H9 (cell line): ENCODE data around the gene ARMH1. TPM values are rescaled to one million over a fixed set of nuclear protein-coding genes. Genes with fewer than 3 reads are reported as not detected.

Experiments used
- DNase-seq: peaks from one replicate; pipeline ENCODE4 v3.0.0-alpha.2; 2017
- H2AFZ ChIP-seq: one replicate; pipeline ENCODE4 v1.6.1; 2013; ENCODE audit warnings: mild to moderate bottlenecking, low read length, control low read depth, moderate library complexity
- H2AK5ac ChIP-seq: 2 replicates; pipeline ENCODE4 v1.6.1; 2013; ENCODE audit warnings: low read length, control low read depth, mixed read lengths; ENCODE audit not compliant: insufficient read length
- H2BK120ac ChIP-seq: one replicate; pipeline ENCODE4 v1.6.1; 2013; ENCODE audit warnings: low read depth, mild to moderate bottlenecking, low read length, control low read depth, inconsistent platforms; ENCODE audit not compliant: poor library complexity, severe bottlenecking
- H2BK12ac ChIP-seq: 2 replicates; pipeline ENCODE4 v1.6.1; 2013; ENCODE audit warnings: low read length, control low read depth, mixed read lengths, low read depth; ENCODE audit not compliant: insufficient read length
- H2BK15ac ChIP-seq: 2 replicates; pipeline ENCODE4 v1.6.1; 2013; ENCODE audit warnings: low read depth, low read length, control low read depth
- H2BK20ac ChIP-seq: one replicate; pipeline ENCODE4 v1.6.1; 2013; ENCODE audit warnings: low read depth, mild to moderate bottlenecking, low read length, control low read depth, inconsistent platforms; ENCODE audit not compliant: poor library complexity, severe bottlenecking
- H2BK5ac ChIP-seq: 2 replicates; pipeline ENCODE4 v1.6.1; 2013; ENCODE audit warnings: low read length, control low read depth, mixed read lengths; ENCODE audit not compliant: insufficient read length
- H3K14ac ChIP-seq: 2 replicates; pipeline ENCODE4 v1.6.1; 2013; ENCODE audit warnings: low read length, control low read depth; ENCODE audit not compliant: insufficient read depth
- H3K18ac ChIP-seq: 2 replicates; pipeline ENCODE4 v1.6.1; 2013; ENCODE audit warnings: low read depth, mild to moderate bottlenecking, mixed read lengths, low read length, control low read depth; ENCODE audit not compliant: insufficient read length
- H3K23ac ChIP-seq: 2 replicates; pipeline ENCODE4 v1.6.1; 2013; ENCODE audit warnings: low read length, control low read depth, mixed read lengths, low read depth; ENCODE audit not compliant: insufficient read length
- H3K23me2 ChIP-seq: 2 replicates; pipeline ENCODE4 v1.6.1; 2013; ENCODE audit warnings: low read depth, mild to moderate bottlenecking, mixed read lengths, low read length, control low read depth; ENCODE audit not compliant: insufficient read length, poor library complexity, severe bottlenecking
- H3K27ac ChIP-seq: 2 replicates; pipeline ENCODE4 v1.5.1; 2013; ENCODE audit warnings: low read length, control low read depth, mixed read lengths, low read depth; ENCODE audit not compliant: insufficient read length
- H3K27me3 ChIP-seq: 2 replicates; pipeline ENCODE4 v1.6.1; 2013; ENCODE audit warnings: low read length, control low read depth, inconsistent platforms; ENCODE audit not compliant: insufficient read depth
- H3K4ac ChIP-seq: 2 replicates; pipeline ENCODE4 v1.6.1; 2013; ENCODE audit warnings: low read depth, mild to moderate bottlenecking, control low read depth, inconsistent platforms, low read length, moderate library complexity
- H3K4me1 ChIP-seq: 2 replicates; pipeline ENCODE4 v1.6.1; 2013; ENCODE audit warnings: low read length, control low read depth, inconsistent platforms; ENCODE audit not compliant: insufficient read depth
- H3K4me2 ChIP-seq: 2 replicates; pipeline ENCODE4 v1.6.1; 2013; ENCODE audit warnings: low read length, control low read depth, mixed read lengths; ENCODE audit not compliant: insufficient read length, insufficient read depth
- H3K56ac ChIP-seq: 2 replicates; pipeline ENCODE4 v1.6.1; 2013; ENCODE audit warnings: low read depth, mild to moderate bottlenecking, mixed read lengths, low read length, control low read depth; ENCODE audit not compliant: insufficient read length
- H3K79me1 ChIP-seq: 2 replicates; pipeline ENCODE4 v1.6.1; 2013; ENCODE audit warnings: low read depth, mild to moderate bottlenecking, moderate library complexity, low read length, control low read depth, inconsistent platforms; ENCODE audit not compliant: insufficient read depth, poor library complexity, severe bottlenecking
- H3K79me2 ChIP-seq: 2 replicates; pipeline ENCODE4 v1.6.1; 2013; ENCODE audit warnings: low read length, control low read depth, inconsistent platforms; ENCODE audit not compliant: insufficient read depth
- H3K9ac ChIP-seq: 2 replicates; pipeline ENCODE4 v1.6.1; 2013; ENCODE audit warnings: low read length, control low read depth, mixed read lengths; ENCODE audit not compliant: insufficient read length; ENCODE audit errors: extremely low read depth
- H3K9me3 ChIP-seq: one replicate; pipeline ENCODE4 v1.6.1; 2013; ENCODE audit warnings: low read depth, low read length, inconsistent platforms; ENCODE audit not compliant: control insufficient read depth
- H3T11ph ChIP-seq: one replicate; pipeline ENCODE4 v1.6.1; 2013; ENCODE audit warnings: mild to moderate bottlenecking, low read length, control low read depth, inconsistent platforms
- H4K20me1 ChIP-seq: one replicate; pipeline ENCODE4 v1.6.1; 2013; ENCODE audit not compliant: control insufficient read depth, insufficient read length, insufficient read depth
- H4K5ac ChIP-seq: 2 replicates; pipeline ENCODE4 v1.6.1; 2013; ENCODE audit warnings: low read depth, mild to moderate bottlenecking, mixed read lengths, low read length, control low read depth; ENCODE audit not compliant: insufficient read length
- H4K8ac ChIP-seq: replicated peaks from 2 replicates; pipeline ENCODE4 v1.6.1; 2013; ENCODE audit warnings: low read length, control low read depth, mixed read lengths, low read depth; ENCODE audit not compliant: insufficient read length
- H4K91ac ChIP-seq: 2 replicates; pipeline ENCODE4 v1.6.1; 2013; ENCODE audit warnings: low read depth, mild to moderate bottlenecking, moderate library complexity, mixed read lengths, low read length, control low read depth; ENCODE audit not compliant: insufficient read length
- H3K27ac Mint-ChIP-seq, 3 experiments: 2 replicates in 2 of 3; 3 replicates in 1 of 3; pipeline ENCODE4 v1.8.0; 2020 to 2021; ENCODE audit warnings: mixed read lengths in 3 of 3, mild to moderate bottlenecking in 1 of 3, moderate library complexity in 1 of 3
- H3K27me3 Mint-ChIP-seq: 2 replicates; pipeline ENCODE4 v1.8.0; 2021; ENCODE audit warnings: low read depth, mild to moderate bottlenecking, moderate library complexity, mixed read lengths
- H3K36me3 Mint-ChIP-seq, 3 experiments: 2 replicates in 2 of 3; 3 replicates in 1 of 3; pipeline ENCODE4 v1.8.0; 2020 to 2021; ENCODE audit warnings: low read depth in 3 of 3, mixed read lengths in 3 of 3; ENCODE audit not compliant: insufficient read depth in 1 of 3
- H3K4me1 Mint-ChIP-seq, 2 experiments: 2 replicates each; pipeline ENCODE4 v1.8.0; 2020; ENCODE audit warnings: mixed read lengths in 2 of 2
- H3K4me3 Mint-ChIP-seq, 2 experiments: 2 replicates in 1 of 2; 3 replicates in 1 of 2; pipeline ENCODE4 v1.8.0; 2020 to 2021; ENCODE audit warnings: mild to moderate bottlenecking in 2 of 2, mixed read lengths in 2 of 2, moderate library complexity in 1 of 2
- H3K9me3 Mint-ChIP-seq, 2 experiments: 2 replicates in 1 of 2; 3 replicates in 1 of 2; pipeline ENCODE4 v1.8.0; 2020; ENCODE audit warnings: mild to moderate bottlenecking in 2 of 2, mixed read lengths in 2 of 2, moderate library complexity in 1 of 2
- WGBS: extraction: QIAGEN DNeasy Blood & Tissue Kit; methylation state at CpG from one replicate; pipeline ENCODE4 v1.1.7; 2013; ENCODE audit warnings: missing lambda C conversion rate, low lambda C conversion rate, mixed read lengths; ENCODE audit not compliant: insufficient read length; ENCODE audit errors: extremely low coverage; 5-methylcytosine and 5-hydroxymethylcytosine counted together
- total RNA-seq: library from RNA; stranded (reverse); gene quantifications from 2 replicates; pipeline ENCODE4 v1.2.1, GENCODE V29; 2021
- TF ChIP-seq, protein P1 (sequence below): fragments of 200-600 bp; sonication (generic); conservative IDR thresholded peaks from 3 replicates; pipeline ENCODE4 v1.8.0; 2021; ENCODE audit warnings: antibody characterized with exemption, mild to moderate bottlenecking

The ARMH1 gene
- total RNA-seq, 1 experiment from 2014 or later = 1.0 TPM

- Mint-ChIP-seq H3K36me3 (no peaks in the 10 kb centered on the region), H3K27ac (peak within 1 kb of the TSS; percentile 100), H3K27me3 (peaks cover 1% of the 10 kb centered on the region), H3K4me3 (peak within 1 kb of the TSS; percentile 33 to 46; a peak in 4 of 5 replicates), H3K4me1 (peaks cover 15 to 22% of the 10 kb centered on the region in 2 experiments), H3K9me3 (peaks cover 0 to 4% of the 10 kb centered on the region in 2 experiments; a peak in 2 of 5 replicates)
- Histone ChIP-seq H2AFZ (peak within 1 kb of the TSS; percentile 72), H3K4ac (no peak within 1 kb of the TSS; the same call in 1 of the 2 replicates), H3T11ph (peak within 1 kb of the TSS; percentile 97), H3K56ac (no peak within 1 kb of the TSS), H3K79me2 (no peaks in the 10 kb centered on the region), H4K20me1 (no peaks in the 10 kb centered on the region), H3K4me2 (peak within 1 kb of the TSS; percentile 28), H2AK5ac (no peak within 1 kb of the TSS), H3K18ac (peak within 1 kb of the TSS; percentile 91), H2BK20ac (peak within 1 kb of the TSS; percentile 84), H3K4me1 (no peaks in the 10 kb centered on the region), H2BK5ac (peak within 1 kb of the TSS; percentile 96), H3K23me2 (peaks cover 2% of the 10 kb centered on the region), H2BK12ac (peak within 1 kb of the TSS; percentile 50), H3K27me3 (no peaks in the 10 kb centered on the region), H4K91ac (no peak within 1 kb of the TSS), H2BK120ac (peak within 1 kb of the TSS; percentile 84), H4K8ac (no peak within 1 kb of the TSS), H4K5ac (no peak within 1 kb of the TSS), H3K14ac (peak within 1 kb of the TSS; percentile 87; the same call in 1 of the 2 replicates), H2BK15ac (no peak within 1 kb of the TSS), H3K9me3 (no peaks in the 10 kb centered on the region), H3K79me1 (no peaks in the 10 kb centered on the region), H3K23ac (no peak within 1 kb of the TSS), H3K9ac (peak within 1 kb of the TSS; percentile 70), H3K27ac (peak within 1 kb of the TSS; percentile 99)
- no CpG with 5 or more reads among the region's 19 CpGs for WGBS
- peak; percentile 89 for DNase-seq
- TF ChIP-seq, protein P1, sequence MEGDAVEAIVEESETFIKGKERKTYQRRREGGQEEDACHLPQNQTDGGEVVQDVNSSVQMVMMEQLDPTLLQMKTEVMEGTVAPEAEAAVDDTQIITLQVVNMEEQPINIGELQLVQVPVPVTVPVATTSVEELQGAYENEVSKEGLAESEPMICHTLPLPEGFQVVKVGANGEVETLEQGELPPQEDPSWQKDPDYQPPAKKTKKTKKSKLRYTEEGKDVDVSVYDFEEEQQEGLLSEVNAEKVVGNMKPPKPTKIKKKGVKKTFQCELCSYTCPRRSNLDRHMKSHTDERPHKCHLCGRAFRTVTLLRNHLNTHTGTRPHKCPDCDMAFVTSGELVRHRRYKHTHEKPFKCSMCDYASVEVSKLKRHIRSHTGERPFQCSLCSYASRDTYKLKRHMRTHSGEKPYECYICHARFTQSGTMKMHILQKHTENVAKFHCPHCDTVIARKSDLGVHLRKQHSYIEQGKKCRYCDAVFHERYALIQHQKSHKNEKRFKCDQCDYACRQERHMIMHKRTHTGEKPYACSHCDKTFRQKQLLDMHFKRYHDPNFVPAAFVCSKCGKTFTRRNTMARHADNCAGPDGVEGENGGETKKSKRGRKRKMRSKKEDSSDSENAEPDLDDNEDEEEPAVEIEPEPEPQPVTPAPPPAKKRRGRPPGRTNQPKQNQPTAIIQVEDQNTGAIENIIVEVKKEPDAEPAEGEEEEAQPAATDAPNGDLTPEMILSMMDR = peak; percentile 91
Observed at GRCh38 chr1:44730741-44731512, 56.4 kb downstream of the ARMH1 start, which contains the start of gene RNU5D-1. RNU5D-1 (minus strand) TSS chr1:44731170.
